ENCODE results near the gene TRIM49C. TPM values are rescaled to one million over a fixed set of nuclear protein-coding genes. Genes with fewer than 3 reads are reported as not detected.
"Not testable (repeated sequence)": the region's sequence is repeated elsewhere in the genome, so short reads cannot be mapped to it uniquely, and the experiment has no call there.

TRIM49C gene
- not detected for total RNA-seq
- polyA plus RNA-seq (ENCODE audit: insufficient read length in 6 of 6) = not detected
- long read RNA-seq, donor 1 = 0 reads
- long read RNA-seq, donor 2 = 0 reads
- long read RNA-seq, donor 3 = 0 reads
- long read RNA-seq, donor 4 = 0 reads
- long read RNA-seq, donor 5 = 0 reads
- long read RNA-seq, donor 6 = 0 reads
- long read RNA-seq, donor 7 = 0 reads
- long read RNA-seq, donor 8 = 0 reads
- long read RNA-seq, donor 9 = 0 reads
- long read RNA-seq, donor 10 = 0 reads
- long read RNA-seq, donor 11 = 0 reads
- long read RNA-seq, donor 12 = 0 reads

GRCh38 chr11:90030806-90031205 lies at the start of gene TRIM49C:
TRIM49C (plus strand) TSS chr11:90031106; CDS start chr11:90035212, 4,106 bp downstream.
- intact Hi-C loops (cut with DNase I); ATAC-seq; H3K4me1 ChIP-seq; H3K27ac ChIP-seq; H3K36me3 ChIP-seq; DNase-seq; H3K27me3 ChIP-seq; H3K4me3 ChIP-seq; H3K9me3 ChIP-seq: not testable (repeated sequence)

- DNase-seq; H3K4me3 ChIP-seq; ATAC-seq; H3K9me3 ChIP-seq; H3K27ac ChIP-seq; H3K27me3 ChIP-seq; H3K4me1 ChIP-seq; H3K36me3 ChIP-seq; intact Hi-C loops (cut with DNase I): not testable (repeated sequence)
Measured at GRCh38 chr11:90024184-90024583, 6.7 kb upstream of the TRIM49C start.

- H3K36me3 ChIP-seq; H3K9me3 ChIP-seq; H3K4me3 ChIP-seq; H3K4me1 ChIP-seq; ATAC-seq; intact Hi-C loops (cut with DNase I); H3K27ac ChIP-seq: not testable (repeated sequence)
- DNase-seq = peak in 2 of 4 donors; percentile 25 to 29
- peaks cover 0 to 18% of the 10 kb centered on the region in 2 donors for H3K27me3 ChIP-seq
Measured at GRCh38 chr11:90051591-90052209, 20.8 kb downstream of the TRIM49C start.

GRCh38 chr11:90052311-90052710 lies 21.4 kb downstream of the TRIM49C start:
- DNase-seq = peak in 1 of 4 donors; percentile 16
- ATAC-seq; H3K4me1 ChIP-seq; H3K4me3 ChIP-seq; H3K9me3 ChIP-seq; intact Hi-C loops (cut with DNase I); H3K27ac ChIP-seq; H3K36me3 ChIP-seq: not testable (repeated sequence)
- peaks cover 0 to 18% of the 10 kb centered on the region in 2 donors for H3K27me3 ChIP-seq

GRCh38 chr11:90053545-90053944 lies 22.6 kb downstream of the TRIM49C start:
- peaks cover 0 to 18% of the 10 kb centered on the region in 2 donors for H3K27me3 ChIP-seq
- H3K4me3 ChIP-seq; intact Hi-C loops (cut with DNase I); H3K9me3 ChIP-seq; H3K36me3 ChIP-seq; H3K27ac ChIP-seq; H3K4me1 ChIP-seq; ATAC-seq; DNase-seq: not testable (repeated sequence)

- intact Hi-C loops (cut with DNase I); H3K4me1 ChIP-seq; H3K27ac ChIP-seq; DNase-seq; H3K4me3 ChIP-seq; H3K36me3 ChIP-seq; H3K27me3 ChIP-seq; H3K9me3 ChIP-seq; ATAC-seq: not testable (repeated sequence)
Measured at GRCh38 chr11:90085650-90086049, 54.7 kb downstream of the TRIM49C start, which contains the start of gene UBTFL1. UBTFL1 (plus strand) TSS chr11:90085950; CDS start chr11:90085950, 0 bp downstream.

- not testable (repeated sequence) for ATAC-seq, H3K4me3 ChIP-seq
Measured at GRCh38 chr11:90088731-90089130, 57.8 kb downstream of the TRIM49C start.

More at GRCh38 chr11:90088731-90089130, 57.8 kb downstream of the TRIM49C start:
- DNase-seq; H3K9me3 ChIP-seq; H3K36me3 ChIP-seq; H3K27me3 ChIP-seq; intact Hi-C loops (cut with DNase I); H3K4me1 ChIP-seq; H3K27ac ChIP-seq: not testable (repeated sequence)

Other genes starting within 250 kb of the TRIM49C start
- not detected for gene TRIM49, start 222.5 kb upstream of the TRIM49C start, total RNA-seq
- not detected for gene TRIM49, start 222.5 kb upstream of the TRIM49C start, polyA plus RNA-seq (ENCODE audit: insufficient read length in 6 of 6)
- gene TRIM64B, start 152.6 kb upstream of the TRIM49C start, total RNA-seq = not detected
- gene TRIM64B, start 152.6 kb upstream of the TRIM49C start, polyA plus RNA-seq (ENCODE audit: insufficient read length in 6 of 6) = not detected
- gene TRIM49D1, start 108.9 kb upstream of the TRIM49C start, total RNA-seq = not detected
- gene TRIM49D1, start 108.9 kb upstream of the TRIM49C start, polyA plus RNA-seq (ENCODE audit: insufficient read length in 6 of 6) = not detected
- gene TRIM49D2, start 107.0 kb upstream of the TRIM49C start, total RNA-seq = not detected
- not detected for gene TRIM49D2, start 107.0 kb upstream of the TRIM49C start, polyA plus RNA-seq (ENCODE audit: insufficient read length in 6 of 6)
- gene TRIM64, start 65.1 kb upstream of the TRIM49C start, total RNA-seq = not detected
- not detected for gene TRIM64, start 65.1 kb upstream of the TRIM49C start, polyA plus RNA-seq (ENCODE audit: insufficient read length in 6 of 6)
- not detected for gene UBTFL1, start 54.8 kb downstream of the TRIM49C start, total RNA-seq
- gene UBTFL1, start 54.8 kb downstream of the TRIM49C start, polyA plus RNA-seq (ENCODE audit: insufficient read length in 6 of 6) = not detected
- gene NAALAD2, start 103.6 kb downstream of the TRIM49C start, total RNA-seq = 1 to 10 TPM; 1.3 to 1.8 TPM
- gene NAALAD2, start 103.6 kb downstream of the TRIM49C start, polyA plus RNA-seq (ENCODE audit: insufficient read length in 6 of 6) = 10 to 100 TPM; 32.2 to 58.5 (median 55.3) TPM
- 10 to 100 TPM; 26.6 to 42.0 TPM for gene CHORDC1, start 191.9 kb downstream of the TRIM49C start, total RNA-seq
- 10 to 100 TPM; 48.2 to 66.4 (median 57.9) TPM for gene CHORDC1, start 191.9 kb downstream of the TRIM49C start, polyA plus RNA-seq (ENCODE audit: insufficient read length in 6 of 6)